DOHH2 (cell line): ENCODE results near the gene UBASH3A.

ENCODE experiments used
- H3F3A ChIP-seq: fragments of 200-600 bp; sonication (generic), shearing (Covaris generic); 2 replicates; pipeline ENCODE4 v1.6.0; 2016; ENCODE audit warnings: antibody characterized with exemption, mild to moderate bottlenecking; ENCODE audit not compliant: control insufficient read depth, insufficient read depth
- H3K27ac ChIP-seq: fragments of 200-600 bp; sonication (generic); 2 replicates; pipeline ENCODE4 v1.5.1; 2014; ENCODE audit warnings: low read depth, mild to moderate bottlenecking, low read length, moderate library complexity
- H3K27me3 ChIP-seq: fragments of 200-600 bp; sonication (generic); 2 replicates; pipeline ENCODE4 v1.6.1; 2014; ENCODE audit warnings: mild to moderate bottlenecking, low read length, mixed read lengths; ENCODE audit not compliant: control insufficient read depth
- H3K36me3 ChIP-seq: fragments of 200-600 bp; sonication (generic); 2 replicates; pipeline ENCODE4 v1.6.1; 2014; ENCODE audit warnings: mild to moderate bottlenecking, low read length, moderate library complexity, mixed read lengths; ENCODE audit not compliant: control insufficient read depth
- H3K4me1 ChIP-seq: fragments of 200-600 bp; sonication (generic); 2 replicates; pipeline ENCODE4 v1.6.1; 2014; ENCODE audit warnings: mild to moderate bottlenecking, low read length, mixed read lengths; ENCODE audit not compliant: control insufficient read depth
- H3K4me2 ChIP-seq: fragments of 200-600 bp; sonication (generic); 2 replicates; pipeline ENCODE4 v1.6.0; 2014; ENCODE audit warnings: mild to moderate bottlenecking, low read length, moderate library complexity
- H3K4me3 ChIP-seq: fragments of 200-600 bp; sonication (generic); 2 replicates; pipeline ENCODE4 v1.5.1; 2014; ENCODE audit warnings: mild to moderate bottlenecking, low read length, mixed read lengths
- H3K79me2 ChIP-seq: fragments of 200-600 bp; sonication (generic); 2 replicates; pipeline ENCODE4 v1.6.1; 2014; ENCODE audit warnings: mild to moderate bottlenecking, low read length, mixed read lengths; ENCODE audit not compliant: control insufficient read depth
- H3K9me2 ChIP-seq: fragments of 200-600 bp; sonication (generic); replicated peaks from 2 replicates; pipeline ENCODE4 v1.6.1; 2014; ENCODE audit warnings: mild to moderate bottlenecking, low read length, mixed read lengths; ENCODE audit not compliant: control insufficient read depth
- H3K9me3 ChIP-seq: fragments of 200-600 bp; sonication (generic); 2 replicates; pipeline ENCODE4 v1.6.1; 2014; ENCODE audit warnings: antibody characterized with exemption, low read length, mixed read lengths; ENCODE audit not compliant: control insufficient read depth, insufficient read depth
- H4K20me1 ChIP-seq: fragments of 200-600 bp; sonication (generic); 2 replicates; pipeline ENCODE4 v1.6.0; 2014; ENCODE audit warnings: low read depth, mild to moderate bottlenecking, antibody characterized with exemption, low read length, moderate library complexity; ENCODE audit not compliant: control insufficient read depth, insufficient read depth
- EZH2phosphoT487 ChIP-seq: fragments of 200-600 bp; sonication (generic); IDR thresholded peaks from 2 replicates; pipeline ENCODE4 v1.6.1; 2017; ENCODE audit warnings: borderline replicate concordance, mild to moderate bottlenecking, antibody characterized with exemption, low read length, moderate library complexity, mixed read lengths
- TF ChIP-seq, protein P1 (sequence below): fragments of 200-600 bp; sonication (generic); IDR thresholded peaks from one replicate; pipeline ENCODE4 v1.5.1; 2014; ENCODE audit warnings: antibody characterized with exemption, mild to moderate bottlenecking, low read depth, low read length; ENCODE audit not compliant: poor library complexity, severe bottlenecking

Gene UBASH3A

DNA sequence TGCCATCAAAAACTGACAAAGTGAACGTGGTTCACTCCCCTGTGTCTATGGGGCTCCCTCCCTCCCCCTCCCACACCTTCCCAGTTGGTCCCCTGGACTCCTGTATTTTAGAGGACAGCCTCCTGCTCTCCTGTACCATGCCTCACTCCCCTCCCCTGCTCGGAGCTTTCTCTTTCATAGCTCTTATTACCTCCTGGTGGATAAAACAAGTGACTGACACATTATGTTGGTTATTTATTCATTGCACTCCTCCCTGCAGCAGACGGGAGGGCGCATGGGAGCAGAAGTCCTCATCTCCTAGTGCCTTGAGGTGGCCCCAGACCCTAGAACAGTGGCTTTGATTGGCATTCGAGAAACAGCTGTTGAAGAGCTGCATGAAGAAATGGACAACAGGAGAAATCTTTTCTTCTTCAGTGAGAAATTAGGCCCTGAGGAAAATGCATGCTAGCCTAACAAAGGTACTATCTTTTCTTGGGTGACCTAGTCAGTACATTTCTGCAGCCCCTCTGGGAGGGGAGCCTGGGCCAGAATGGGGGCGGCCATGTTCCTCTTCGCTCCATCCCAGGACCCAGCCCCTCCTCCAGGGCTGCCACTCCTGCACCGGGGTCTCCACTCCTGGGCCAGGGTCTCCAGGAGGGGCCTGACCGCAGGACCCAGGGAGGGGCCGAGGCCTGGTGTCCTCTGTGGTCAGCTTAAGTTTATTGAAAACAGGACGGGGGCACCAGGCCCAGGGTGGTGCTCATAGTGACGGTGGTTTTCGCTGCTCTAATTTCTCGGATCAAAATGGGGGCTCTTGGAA, 36.1 kb upstream of the UBASH3A start:
- no peaks in the 10 kb centered on the region for H4K20me1 ChIP-seq
- H3K36me3 ChIP-seq = no peaks in the 10 kb centered on the region
- TF ChIP-seq EZH2phosphoT487 = no peak
- TF ChIP-seq, protein P1, sequence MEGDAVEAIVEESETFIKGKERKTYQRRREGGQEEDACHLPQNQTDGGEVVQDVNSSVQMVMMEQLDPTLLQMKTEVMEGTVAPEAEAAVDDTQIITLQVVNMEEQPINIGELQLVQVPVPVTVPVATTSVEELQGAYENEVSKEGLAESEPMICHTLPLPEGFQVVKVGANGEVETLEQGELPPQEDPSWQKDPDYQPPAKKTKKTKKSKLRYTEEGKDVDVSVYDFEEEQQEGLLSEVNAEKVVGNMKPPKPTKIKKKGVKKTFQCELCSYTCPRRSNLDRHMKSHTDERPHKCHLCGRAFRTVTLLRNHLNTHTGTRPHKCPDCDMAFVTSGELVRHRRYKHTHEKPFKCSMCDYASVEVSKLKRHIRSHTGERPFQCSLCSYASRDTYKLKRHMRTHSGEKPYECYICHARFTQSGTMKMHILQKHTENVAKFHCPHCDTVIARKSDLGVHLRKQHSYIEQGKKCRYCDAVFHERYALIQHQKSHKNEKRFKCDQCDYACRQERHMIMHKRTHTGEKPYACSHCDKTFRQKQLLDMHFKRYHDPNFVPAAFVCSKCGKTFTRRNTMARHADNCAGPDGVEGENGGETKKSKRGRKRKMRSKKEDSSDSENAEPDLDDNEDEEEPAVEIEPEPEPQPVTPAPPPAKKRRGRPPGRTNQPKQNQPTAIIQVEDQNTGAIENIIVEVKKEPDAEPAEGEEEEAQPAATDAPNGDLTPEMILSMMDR = no peak
- no peaks in the 10 kb centered on the region for H3K79me2 ChIP-seq
- no peaks in the 10 kb centered on the region for H3K9me3 ChIP-seq
- H3K27me3 ChIP-seq = peaks cover 18% of the 10 kb centered on the region
- H3K9me2 ChIP-seq = no peaks in the 10 kb centered on the region
- H3K4me2 ChIP-seq = no peak overlapping the region
- H3K27ac ChIP-seq = no peak overlapping the region
- no peaks in the 10 kb centered on the region for H3F3A ChIP-seq
- H3K4me1 ChIP-seq = peaks cover 15% of the 10 kb centered on the region
- no peak overlapping the region for H3K4me3 ChIP-seq

DNA sequence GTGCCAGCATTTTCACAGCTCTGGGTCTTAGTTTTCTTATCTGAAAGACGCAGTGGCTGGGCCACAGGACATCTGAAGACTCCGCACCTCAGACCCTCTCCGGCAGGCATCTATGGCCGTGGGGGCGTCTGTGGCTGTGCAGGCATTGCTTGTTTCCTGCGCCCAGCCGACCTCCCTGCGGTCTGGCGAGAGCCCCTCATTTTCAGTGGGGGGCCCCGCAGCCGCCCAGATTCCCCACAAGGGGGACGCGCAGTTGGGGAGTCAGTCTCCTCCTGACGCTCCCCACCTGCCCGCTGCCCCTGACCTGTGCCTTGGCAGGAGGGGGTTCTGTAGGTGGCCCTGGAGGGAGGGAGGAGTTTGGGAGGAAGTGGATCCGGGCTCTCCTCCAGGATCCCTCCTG, 33.9 kb upstream of the UBASH3A start:
- no peak for TF ChIP-seq EZH2phosphoT487
- TF ChIP-seq, protein P1 = peak; percentile 9
- Histone ChIP-seq H3K9me2 (no peaks in the 10 kb centered on the region), H3K27me3 (peaks cover 15% of the 10 kb centered on the region), H3K27ac (no peak overlapping the region), H3K9me3 (no peaks in the 10 kb centered on the region), H3F3A (no peaks in the 10 kb centered on the region), H3K79me2 (no peaks in the 10 kb centered on the region), H3K4me2 (no peak overlapping the region), H3K4me3 (no peak overlapping the region), H4K20me1 (no peaks in the 10 kb centered on the region), H3K36me3 (no peaks in the 10 kb centered on the region), H3K4me1 (peaks cover 6% of the 10 kb centered on the region; the same call in 1 of the 2 replicates)

DNA sequence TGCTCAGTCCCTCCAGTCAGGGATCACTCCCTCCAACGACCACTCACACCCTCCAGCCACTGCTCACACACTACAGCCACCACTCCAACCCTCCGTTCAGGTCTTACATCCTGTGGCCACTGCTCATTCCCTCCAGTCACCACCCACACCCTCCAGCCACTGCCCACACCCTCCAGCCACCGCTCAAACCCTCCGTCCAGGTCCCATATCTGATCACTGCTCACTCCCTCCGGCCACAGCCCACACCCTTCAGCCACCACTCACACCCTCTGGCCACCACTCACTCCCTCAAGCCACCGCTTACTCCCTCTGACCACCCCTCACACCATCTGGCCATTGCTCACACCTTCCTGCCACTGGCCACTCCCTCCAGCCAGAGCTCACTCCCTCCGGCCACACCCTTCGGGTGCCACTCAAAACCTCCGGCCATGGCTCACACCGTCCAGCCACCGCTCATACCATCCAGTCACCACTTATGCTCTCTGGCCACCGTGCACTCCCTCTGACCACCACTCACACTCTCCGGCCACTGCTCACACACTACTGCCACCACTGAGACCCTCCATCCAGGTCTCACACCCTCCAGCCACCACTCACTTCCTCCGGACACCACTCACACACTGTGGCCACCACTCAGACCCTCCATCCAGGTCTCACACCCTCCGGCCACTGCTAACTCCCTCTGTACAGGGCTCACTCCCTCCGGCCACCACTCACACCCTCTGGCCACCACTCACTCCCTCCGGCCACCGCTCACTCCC, 32.6 kb upstream of the UBASH3A start:
- Histone ChIP-seq H3K9me3 (no peaks in the 10 kb centered on the region), H3K36me3 (no peaks in the 10 kb centered on the region), H3K27ac (no peak overlapping the region), H3F3A (no peaks in the 10 kb centered on the region), H3K79me2 (no peaks in the 10 kb centered on the region), H3K4me3 (no peak overlapping the region), H3K27me3 (peaks cover 18% of the 10 kb centered on the region), H3K4me2 (no peak overlapping the region), H3K4me1 (peaks cover 2% of the 10 kb centered on the region; the same call in 1 of the 2 replicates), H4K20me1 (no peaks in the 10 kb centered on the region), H3K9me2 (no peaks in the 10 kb centered on the region)
- TF ChIP-seq, protein P1 = no peak
- TF ChIP-seq EZH2phosphoT487 = no peak
